PC-9 (cell line): ENCODE measurements around the gene PITPNM3.

Experiments
- CTCF ChIP-seq: fragments of 200-600 bp; sonication (generic); conservative IDR thresholded peaks from 2 replicates; pipeline ENCODE4 v1.6.1; 2017; ENCODE audit warnings: mixed run types, antibody characterized with exemption, mild to moderate bottlenecking, moderate library complexity
- EZH2 ChIP-seq: fragments of 200-600 bp; sonication (generic); IDR thresholded peaks from 2 replicates; pipeline ENCODE4 v1.8.0; 2017; ENCODE audit warnings: antibody characterized with exemption, low read depth

DNA sequence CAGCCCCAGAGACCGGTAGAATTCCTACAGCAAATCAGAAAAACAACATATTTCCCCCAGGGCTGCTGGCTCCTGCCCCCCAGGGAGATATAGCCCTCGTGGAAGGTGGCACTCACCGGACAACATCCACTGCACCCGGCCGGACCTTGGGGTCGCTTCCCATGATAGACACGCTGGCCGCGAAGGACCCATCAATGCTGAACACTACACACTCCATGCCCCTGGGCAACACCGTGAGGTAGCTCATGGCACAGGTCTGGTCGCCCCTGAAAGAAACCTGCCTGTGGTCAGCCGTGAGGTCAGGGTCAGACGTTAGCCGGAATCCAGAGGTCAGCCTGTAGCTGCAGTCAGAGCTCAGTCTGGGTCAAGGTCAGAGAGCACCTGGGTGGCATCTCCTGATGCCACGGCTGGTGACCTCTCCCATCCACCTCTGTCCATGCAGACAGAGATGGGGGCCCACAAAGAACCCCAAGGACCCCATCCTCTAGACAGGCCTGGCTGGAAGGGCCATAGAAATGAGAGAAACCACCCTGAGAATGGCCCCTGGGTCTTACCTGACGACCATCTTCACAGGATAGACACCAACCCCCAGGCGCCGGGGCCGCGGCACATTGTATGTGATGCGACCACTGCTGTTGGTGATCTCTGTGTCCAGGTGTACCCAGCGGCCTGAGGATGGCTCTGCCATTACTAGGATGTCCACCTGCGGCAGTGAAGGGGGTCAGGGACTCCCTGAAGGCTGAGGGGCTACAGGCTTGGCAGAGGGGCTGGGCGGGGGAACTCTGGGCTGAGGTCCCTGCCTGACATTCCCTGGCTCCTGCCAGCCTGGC lies 92.5 kb downstream of the PITPNM3 start:
- TF ChIP-seq CTCF: no peak
- no peak for TF ChIP-seq EZH2
